Lower leg skin (tissue), 3 donors: ENCODE measurements around the gene RPIA.

Source experiments
- CTCF ChIP-seq, 3 donors: fragments of 450-650 bp; IDR thresholded peaks; one replicate each; pipeline ENCODE4 v1.5.1; 2016; ENCODE audit warnings: antibody characterized with exemption in 3 of 3, mild to moderate bottlenecking in 3 of 3, moderate library complexity in 2 of 3
- POLR2A ChIP-seq, 2 donors: fragments of 450-650 bp; IDR thresholded peaks; one replicate each; pipeline ENCODE4 v1.6.1; 2016 to 2017; ENCODE audit warnings: antibody characterized with exemption in 2 of 2, mild to moderate bottlenecking in 1 of 2, moderate library complexity in 1 of 2

DNA sequence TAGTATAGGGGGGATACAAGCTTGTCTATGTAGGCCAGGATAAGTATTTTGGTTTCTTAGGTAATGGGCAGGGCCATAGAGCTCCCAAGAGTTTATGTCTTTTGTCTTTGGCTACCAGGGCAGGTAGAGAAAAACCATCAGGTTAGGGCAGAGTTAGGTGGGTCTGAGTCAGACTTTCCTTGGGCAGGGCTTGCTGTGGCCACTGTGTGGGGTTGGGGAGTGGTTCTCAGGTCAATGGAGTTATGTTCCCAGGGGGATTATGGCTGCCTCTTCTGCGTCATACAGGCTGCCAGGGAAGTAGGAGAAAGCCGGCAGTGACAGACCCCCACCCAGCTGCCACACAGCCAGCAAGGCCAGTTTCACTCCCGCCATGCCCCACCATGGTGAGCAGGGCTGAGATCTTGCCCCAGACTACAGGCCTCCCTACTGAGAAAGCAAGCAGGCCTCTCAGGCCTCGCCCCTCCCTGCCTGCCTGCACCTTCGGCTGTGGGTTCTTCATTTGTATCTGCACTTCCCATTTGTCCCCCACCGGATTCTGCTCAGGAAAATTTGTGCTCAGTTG is 55.5 kb downstream of the RPIA start:
- no peak for TF ChIP-seq CTCF (IDR thresholded peaks at IDR 0.05)
- TF ChIP-seq POLR2A (IDR thresholded peaks at IDR 0.05), result no peak
